HG03432 (cell line): ENCODE data around the gene HM13.
"Not testable (repeated sequence)": the region's sequence is repeated elsewhere in the genome, so short reads cannot be mapped to it uniquely, and the experiment has no call there.

Experiments used
- ATAC-seq: cut with Tn5 transposase; IDR thresholded peaks from one replicate; pipeline ENCODE4 v1.9.1; 2021; ENCODE audit warnings: mild to moderate bottlenecking, moderate library complexity; ENCODE audit not compliant: unreplicated experiment

Gene HM13

DNA sequence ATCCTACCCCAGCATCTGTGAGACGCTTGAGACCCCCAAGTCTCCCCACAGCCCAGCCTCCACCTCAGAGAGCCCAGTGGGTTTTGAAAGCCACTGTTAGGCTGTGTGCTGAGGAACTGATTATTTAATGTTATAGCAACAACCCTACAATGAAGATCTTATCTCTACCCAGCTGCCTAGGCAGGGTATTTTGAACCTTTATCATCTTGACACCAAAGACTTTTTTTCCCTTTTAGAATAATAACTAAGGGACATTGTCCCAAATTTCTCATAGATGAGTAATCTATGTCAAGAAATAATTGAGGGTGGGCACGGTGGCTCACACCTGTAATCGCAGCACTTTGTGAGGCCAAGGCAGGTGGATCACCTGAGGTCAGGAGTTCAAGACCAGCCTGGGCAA, 26.2 kb downstream of the HM13 start:
- no peak for ATAC-seq

DNA sequence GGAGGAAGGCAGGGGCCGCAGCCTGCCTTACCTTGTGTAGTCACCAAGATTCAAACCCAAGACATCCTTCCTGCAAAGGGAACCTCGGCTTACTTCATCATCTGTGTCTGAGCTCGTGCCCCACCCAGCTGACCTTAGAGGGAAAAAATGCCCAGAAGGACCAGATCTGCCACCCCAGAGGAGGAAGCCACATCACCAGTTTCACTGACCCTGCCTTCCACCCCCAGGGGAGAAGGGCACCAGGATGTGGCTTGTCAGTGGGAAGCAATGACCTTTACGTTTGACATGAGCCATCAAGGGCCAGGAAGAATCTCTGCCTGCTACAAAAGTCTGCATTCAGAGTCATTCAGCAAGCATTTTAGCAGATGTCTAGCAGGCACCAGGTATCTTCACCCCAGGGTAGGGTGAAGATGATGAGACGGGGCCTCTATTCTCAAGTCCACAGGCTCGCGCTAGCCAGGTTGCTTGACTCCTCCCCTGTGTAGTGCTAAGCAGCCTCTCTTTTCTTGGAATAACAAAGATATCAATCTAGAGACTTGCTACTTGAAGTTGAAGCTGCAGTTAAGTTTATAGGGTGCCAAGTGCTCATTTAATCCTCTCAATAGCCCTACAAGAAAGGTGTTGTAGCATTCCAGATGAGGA, 28.1 kb downstream of the HM13 start:
- ATAC-seq: no peak

DNA sequence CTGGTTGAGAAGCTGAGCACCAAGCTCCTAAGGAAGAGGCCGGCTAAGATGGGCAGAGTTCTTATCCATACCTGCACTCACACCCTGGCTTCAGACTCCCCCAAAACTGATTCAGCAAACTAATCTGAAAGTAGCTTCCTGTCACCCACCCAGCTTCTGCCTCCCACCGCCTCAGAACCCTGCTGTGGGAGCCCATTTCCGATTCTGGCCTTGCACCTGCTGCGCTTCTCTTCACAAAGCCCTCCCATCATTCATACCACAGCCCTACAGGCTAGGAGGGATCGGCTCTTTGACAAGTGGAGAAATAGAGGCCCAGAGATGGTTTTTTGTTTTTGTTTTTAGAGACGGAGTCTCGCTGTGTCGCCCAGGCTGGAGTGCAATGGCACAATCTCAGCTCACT, 28.7 kb downstream of the HM13 start:
- ATAC-seq: no peak

DNA sequence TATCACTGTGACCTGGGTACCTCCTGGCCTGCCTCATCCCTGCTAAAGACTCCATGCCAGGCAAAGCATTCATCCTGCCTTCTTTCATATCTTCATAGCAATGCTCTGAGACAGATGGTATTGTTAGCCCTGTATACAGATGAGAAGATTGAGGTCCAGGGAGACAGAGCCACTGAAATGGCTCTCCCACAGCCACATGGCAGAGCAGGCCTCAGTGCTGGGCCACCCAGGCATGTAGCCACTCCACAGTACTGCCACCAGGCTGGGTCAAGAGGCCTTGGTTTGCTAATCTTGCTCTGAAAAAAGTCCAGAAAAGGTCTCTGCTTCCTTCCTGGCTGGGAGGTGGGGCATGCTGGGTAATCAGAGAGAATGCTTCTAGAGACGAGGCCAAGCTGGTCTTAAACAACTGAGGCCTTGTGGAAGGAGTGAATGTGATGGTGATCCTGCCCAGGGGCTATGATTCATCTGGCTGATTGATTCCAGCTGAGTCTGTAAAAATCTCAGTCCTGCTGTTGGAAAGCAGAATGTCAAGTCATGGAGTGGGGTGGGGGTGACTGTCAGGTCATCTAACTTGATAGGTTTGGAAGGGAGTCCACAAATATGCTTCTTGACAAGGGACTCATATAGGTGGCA, 29.8 kb downstream of the HM13 start:
- no peak for ATAC-seq

DNA sequence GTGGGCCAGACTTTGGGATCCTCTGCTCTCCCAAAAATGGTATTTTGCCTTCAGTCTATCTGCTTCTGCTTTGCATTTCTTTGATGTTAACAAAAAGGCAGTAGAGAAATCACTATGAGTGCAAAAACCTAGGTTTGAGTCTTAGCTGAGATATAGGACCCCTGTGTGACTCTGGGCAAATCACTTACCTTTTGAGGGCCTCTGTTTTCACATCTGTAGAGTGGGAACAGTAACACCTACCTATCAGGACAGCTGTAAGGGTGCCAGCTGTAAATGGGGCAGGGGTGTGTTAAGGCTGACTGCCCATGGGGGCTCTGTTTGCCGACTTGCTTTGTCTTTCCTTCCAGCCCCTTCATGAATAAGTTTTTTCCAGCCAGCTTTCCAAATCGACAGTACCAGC, 30.4 kb downstream of the HM13 start:
- ATAC-seq: no peak

DNA sequence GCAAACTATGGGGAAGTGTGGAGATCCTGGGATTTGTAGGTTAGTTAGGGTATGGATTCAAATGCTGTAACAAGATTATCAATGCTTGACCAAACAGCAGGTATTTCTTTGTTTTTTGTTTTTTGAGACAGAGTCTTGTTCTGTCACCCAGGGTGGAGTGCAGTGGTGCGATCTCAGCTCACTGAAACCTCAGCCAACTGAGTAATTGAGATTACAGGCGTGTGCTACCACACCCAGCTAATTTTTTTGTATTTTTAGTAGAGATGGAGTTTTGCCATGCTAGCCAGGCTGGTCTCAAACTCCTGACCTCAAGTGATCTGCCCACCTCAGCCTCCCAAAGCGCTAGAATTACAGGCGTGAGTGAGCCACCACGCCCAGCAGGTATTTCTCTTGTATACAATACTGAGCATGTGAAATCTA, 31.4 kb downstream of the HM13 start:
- not testable (repeated sequence) for ATAC-seq

DNA sequence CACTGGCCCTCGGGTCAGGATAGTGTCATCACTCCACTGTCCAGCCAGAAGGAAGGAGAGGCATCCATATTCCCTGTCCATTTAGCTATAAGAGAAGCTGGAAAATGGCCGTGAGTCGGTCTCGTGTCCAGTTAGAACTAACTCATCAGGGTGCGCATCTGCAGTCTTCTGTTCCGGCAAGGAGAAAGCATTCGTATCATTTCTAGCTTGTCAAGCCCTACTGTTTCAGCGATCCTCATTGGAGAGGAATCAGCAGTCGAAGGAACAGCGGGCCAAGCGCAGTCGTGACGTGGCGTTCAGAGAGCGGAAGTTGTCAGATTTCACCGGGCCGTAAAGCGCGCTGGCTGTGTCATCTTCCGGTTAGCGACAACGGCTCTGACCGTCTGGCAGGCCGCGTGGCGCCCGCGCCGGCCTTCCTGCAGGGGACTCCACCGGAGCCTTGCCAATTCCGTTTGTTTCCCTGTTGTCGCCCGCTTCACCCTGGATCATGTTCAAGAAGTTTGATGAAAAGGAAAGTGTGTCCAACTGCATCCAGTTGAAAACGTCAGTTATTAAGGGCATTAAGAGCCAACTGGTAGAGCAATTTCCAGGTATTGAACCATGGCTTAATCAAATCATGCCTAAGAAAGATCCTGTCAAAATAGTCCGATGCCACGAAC, 32.9 kb downstream of the HM13 start:
- peak; percentile 83 for ATAC-seq

DNA sequence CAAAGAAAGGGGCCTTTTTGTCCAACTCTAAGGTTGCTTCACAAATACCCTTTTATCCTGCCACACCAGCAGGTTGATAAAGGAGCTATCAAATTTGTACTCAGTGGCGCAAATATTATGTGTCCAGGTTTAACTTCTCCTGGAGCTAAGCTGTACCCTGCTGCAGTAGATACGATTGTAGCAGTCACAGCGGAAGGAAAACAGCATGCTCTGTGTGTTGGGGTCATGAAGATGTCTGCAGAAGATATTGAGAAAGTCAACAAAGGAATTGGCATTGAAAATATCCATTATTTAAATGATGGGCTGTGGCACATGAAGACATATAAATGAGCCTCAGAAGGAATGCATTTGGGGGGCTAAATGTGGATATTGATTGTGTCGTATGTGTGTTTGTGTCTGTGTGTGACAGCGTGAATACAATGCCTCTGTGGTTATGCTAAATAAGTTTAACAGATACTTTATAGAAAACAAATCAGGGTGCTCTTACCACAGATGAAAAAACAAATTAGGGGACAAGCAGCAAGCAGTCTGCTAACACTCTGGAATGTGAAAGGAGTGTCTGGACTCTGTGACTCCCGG, 33.6 kb downstream of the HM13 start:
- ATAC-seq: no peak

DNA sequence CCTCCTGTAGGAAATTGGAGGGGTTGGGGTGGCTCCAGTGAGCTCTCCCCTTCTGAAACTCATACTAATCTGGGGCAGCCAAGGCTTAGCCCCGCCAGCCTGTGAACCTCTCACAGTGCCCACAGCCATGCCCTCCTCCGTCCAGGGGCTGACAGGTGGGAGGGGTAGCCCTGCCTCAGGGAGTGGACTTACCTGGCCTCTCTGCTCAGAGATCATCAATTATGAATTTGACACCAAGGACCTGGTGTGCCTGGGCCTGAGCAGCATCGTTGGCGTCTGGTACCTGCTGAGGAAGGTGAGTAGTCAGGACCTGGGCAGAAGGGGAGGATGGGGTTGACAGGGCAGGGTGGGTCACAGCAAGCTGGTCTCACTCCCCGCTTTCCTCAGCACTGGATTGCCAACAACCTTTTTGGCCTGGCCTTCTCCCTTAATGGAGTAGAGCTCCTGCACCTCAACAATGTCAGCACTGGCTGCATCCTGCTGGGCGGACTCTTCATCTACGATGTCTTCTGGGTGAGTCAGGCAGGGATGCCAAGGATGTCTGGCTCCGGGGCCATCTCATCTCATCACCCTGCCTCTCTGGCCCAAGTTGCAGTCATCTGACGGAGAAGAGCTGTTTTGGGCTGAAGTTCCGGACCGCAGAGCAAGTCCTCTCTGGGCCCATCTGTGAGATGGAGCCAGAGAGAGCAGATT, 34.7 kb downstream of the HM13 start:
- no peak for ATAC-seq

DNA sequence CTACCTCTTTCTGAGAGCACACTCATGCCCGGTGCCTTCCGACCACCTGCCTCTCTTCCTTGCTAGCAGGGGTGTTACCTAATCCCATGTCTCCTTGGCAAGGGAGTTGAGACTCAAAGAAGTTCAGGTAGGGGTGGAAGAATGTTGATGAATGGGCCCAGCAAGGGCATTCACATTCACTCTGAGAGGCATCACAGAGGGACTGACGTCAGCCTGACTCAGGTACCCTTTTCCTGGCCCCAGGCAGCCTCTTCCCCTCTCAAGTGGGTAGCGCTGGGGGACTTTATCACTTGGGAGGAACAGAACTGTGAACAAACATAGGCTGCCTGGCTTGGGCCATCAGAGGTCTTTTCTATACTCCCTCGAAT, 35.3 kb downstream of the HM13 start:
- no peak for ATAC-seq

DNA sequence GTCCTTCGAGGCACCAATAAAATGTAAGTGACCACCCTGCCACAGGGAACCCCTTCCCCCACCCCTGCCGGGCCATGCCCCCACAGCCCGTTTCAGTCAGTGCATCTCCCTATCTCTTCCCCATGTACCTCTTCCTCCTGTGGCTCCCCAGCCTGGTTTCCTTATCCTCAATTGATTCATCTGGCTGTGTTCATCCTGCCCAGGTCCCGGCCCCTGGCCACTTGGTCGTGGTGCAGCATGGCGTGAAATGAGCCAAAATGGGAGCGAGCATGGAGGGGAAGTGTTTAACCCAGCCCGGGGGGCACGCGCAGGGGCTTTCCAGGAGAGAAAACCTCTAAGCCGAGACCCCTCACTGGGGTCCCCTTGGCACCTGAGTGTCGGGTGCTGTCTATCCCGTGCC, 35.9 kb downstream of the HM13 start:
- ATAC-seq: no peak

DNA sequence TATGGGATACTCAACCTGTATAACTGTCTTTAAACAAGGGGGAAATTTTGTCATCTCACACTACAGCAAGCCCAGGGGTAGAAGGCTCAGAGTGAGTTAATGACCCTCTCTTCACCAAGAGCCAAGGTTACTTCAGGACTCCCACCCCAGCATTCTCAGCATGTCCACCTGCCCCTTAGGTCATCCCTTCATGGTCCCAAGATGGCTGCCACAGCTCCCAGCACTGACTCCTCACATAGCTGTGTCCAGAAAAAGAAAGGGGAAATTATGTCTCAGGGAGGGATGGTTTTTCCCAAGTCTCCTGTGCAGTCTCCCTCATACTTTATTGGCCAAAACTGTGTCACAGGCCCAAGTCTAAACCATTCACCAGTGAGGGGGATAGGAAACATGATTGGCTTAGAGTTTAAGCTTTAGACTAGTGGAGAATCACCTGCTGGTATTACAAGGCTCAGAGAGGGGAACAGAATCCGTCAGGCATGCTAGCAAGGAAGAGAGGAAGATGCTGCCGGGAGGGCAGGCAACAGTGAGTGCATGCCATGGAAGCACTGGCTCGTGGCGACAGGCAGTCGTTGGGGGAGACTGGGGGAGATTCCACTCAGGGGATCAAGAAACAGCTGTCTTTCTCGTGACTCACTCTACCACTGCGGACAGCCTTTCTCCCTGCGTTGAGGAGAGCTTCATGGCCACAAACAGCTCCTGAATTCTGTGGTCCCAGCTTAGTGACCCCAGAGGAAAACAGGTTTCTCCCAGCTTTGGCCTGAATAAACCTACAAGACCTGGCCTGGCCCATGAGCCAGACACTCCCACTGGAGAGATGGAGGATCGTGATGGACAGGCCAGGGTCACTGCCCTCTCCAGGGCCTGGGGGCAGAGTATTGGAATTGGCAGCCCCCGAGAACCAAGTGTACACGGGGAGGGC, 37.2 kb downstream of the HM13 start:
- ATAC-seq: no peak

DNA sequence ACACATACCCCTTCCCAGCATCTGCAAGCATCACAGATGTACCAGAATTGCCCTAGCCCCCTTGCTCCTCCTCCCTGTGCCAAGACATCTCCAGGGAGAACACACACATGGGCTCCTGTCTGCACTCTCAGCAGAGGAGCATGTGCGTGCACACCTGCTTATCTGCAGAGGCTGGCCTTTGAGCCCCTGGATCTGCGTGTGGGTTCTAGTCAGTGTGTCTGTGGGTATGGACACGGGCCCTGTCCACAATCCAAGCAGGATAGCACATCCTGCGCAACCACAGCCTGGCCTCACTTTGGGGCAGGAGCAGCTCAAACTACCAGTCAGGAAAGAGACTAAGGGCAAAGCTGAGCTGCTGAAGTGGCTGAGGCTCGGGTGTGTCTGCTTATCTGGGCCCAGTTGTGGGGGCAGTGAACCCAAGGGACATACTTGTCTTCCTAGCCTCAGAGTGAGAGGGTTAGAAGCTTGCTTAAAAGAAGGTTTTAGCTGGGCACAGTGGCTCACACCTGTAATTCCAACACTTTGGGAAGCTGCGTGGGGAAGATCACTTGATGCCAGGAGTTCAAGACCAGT, 41.0 kb downstream of the HM13 start:
- no peak for ATAC-seq

DNA sequence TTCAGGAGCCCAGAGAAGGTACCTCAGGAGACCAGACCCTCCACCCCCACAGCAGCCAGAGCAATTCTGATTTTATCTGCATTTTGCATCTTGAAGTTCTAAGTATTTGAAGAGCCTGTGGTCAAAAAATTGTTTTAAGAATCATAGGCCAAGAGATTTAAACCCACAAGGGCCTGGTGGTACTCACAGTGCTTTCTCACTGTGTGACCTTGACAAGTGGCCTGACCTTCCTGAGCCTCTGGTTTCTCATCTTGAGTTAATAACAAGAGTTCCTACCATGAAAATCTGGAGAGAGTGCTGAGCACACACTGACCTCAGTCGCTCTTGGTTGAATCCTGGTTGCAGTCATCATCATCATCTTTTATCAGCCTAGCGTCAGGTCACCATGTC, 45.5 kb downstream of the HM13 start:
- no peak for ATAC-seq

DNA sequence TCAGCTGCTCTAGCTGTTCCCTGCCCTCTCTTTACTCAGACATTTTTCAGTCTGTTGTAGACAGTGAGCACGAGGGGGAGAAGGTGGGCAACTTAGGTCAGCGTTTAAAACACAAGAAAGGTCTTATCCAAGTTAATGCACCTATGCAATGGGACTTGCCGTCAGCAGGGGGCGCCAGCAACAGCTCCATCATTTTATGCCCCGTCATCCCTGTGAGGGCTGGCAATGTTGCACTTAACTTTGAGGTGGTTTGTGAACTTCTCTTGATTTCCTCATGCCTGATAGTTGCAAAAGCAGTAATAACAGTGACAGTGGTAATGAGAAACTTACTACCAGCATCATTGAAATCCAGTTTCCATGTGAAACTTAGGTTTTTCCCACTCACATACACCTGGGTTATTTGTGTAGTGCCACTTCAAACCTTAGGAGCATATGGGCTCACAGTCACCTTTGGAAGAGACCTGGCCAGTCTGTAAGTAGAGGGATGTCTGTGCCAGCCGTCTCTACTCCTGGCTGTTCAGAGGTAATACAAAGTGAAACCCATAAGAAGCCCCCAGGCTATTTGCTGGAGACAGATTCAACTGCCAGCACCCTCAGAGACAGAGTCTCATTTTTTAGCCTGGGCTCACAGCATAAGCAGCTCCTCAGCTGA, 46.0 kb downstream of the HM13 start:
- no peak for ATAC-seq

DNA sequence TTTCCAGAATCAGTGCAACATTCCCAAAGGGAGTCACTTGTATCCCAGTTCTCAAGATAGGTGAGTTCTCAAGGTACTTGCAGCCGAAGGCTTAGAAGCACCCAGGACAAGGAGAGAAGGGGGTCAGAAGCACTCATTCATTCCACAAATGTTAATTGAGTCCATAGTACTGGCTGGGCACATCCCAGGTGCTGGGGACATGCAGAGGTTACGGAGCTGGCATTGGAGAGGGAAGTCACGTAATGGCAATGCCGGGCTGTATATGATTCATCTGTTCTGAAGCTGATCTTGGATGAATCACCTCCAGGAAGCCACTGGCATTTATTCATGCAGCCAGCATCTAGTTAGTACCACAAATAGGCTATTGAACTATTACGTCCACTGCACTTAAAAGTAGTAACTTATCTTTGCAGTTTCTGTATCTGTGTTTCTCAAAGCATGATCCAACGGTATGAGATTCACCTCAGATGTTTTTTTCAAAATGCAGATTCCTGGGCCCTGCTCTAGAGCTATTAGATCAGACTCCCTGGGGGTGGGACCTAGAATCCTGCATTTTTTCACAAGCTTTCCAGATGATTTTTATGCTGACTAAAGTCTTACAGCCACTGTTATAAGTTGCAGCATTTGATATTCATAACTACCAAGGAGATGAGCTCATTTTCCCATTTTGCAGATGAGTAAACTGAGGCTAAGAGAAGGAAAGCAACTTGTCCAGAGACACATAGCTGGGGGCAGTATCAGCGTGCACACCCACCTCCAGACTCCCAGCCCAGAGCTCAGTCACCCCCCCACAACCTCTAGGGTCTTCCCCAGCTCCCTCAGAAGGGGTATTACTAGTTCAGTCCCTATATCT, 46.7 kb downstream of the HM13 start:
- no peak for ATAC-seq

DNA sequence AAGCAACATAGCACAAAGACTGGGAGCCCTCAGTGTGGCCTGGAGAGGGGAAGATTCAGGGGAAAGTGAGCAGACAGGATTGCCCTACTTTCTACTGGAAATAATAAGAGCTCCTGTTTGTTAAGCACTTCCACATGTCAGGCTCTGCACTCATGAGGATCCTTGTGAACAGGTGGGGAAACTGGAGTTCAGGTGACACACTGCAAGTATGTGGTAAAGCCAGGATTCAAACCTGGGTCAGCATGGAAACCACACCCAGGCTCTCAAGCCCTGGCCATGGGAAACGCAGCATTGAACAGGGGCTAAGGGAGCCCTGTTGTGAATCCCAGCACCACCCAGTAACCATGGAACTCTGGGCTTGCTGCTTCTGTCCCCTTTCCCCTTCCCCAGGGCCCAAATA, 48.0 kb downstream of the HM13 start:
- no peak for ATAC-seq

DNA sequence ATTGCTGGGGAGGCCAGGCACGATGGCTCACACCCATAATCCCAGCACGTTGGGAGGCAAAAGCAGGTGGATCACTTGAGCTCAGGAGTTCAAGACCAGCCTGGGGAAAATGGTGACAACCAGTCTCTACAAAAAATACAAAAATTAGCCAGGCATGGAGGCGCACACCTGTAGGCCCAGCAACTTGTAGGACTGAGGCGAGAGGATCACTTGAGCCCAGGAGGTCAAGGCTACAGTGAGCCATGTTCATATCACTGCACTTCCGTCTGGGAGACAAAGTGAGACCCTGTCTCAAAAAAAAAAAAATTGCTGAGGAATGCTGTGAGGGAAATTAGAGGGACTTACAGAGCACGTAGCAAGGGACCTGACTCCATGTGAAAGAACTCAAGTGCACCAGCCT, 50.0 kb downstream of the HM13 start:
- ATAC-seq: no peak
